Measurements from ENCODE around the gene GAS7. TPM values are rescaled to one million over a fixed set of nuclear protein-coding genes. Genes with fewer than 3 reads are reported as not detected.

Gene GAS7
- total RNA-seq, 1 donor from 2014 or later = 2.8 TPM

DNA sequence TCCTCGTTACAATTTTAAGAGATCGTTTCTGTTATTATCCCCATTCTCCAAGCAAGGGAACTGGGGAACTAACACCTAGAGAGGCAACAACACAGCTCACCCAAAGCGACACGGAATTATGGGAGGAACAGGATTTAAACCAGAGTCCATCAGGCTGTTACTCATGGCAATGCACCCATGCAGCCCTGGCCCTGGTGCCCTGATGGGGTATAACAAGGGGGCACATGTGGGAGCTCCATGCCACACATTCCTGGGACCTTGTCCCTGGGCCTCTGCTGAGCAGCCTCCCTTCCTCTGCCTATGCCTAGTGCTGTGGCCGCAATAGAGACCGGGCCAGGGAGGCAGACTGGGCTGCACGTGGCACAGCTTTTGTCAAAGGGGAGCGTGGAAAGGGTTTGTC, 280.1 kb downstream of the GAS7 start:
- DNase-seq (ENCODE audit: low read depth in 2 of 2) = no peak

DNA sequence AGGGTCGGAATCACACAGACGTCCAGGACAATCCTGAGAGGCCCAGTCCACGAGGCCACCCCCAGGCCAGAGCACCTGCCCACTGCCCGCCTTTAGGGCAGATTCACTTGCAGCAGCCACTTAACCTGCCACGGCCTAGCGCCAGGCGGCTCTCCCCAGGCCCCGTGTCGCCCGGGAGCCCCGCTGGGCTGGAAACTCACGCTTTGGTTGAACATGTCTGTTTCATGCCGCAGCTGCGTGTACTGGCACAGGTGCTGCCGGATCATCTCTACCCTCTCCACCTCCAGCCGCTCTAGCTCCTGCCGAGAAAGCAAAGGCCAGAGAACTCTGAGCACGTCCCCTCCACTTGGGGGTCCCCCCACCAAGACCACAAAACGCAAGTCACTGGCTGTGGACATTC, 280.6 kb downstream of the GAS7 start:
- DNase-seq (ENCODE audit: low read depth in 2 of 2) = no peak

DNA sequence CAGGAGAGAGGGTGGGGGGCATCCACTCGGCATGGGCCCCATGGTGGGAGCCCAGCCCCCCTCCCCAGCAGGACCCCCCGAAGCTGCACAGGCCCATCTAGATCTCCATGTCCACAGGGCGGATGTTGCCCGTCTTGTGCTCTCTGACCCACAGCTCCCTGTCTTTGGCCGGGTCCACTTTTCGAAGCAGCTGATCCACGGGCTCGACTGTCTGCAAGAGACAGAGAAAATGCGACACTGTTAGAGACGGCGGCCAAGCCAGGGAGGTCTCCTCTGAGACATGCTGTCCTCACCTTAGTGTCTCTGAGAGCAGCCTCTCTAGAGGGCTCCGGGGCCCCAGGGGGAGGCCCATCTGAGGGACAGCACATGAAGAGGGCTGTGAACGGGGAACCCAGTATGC, 281.3 kb downstream of the GAS7 start:
- DNase-seq (ENCODE audit: low read depth in 2 of 2) = no peak

DNA sequence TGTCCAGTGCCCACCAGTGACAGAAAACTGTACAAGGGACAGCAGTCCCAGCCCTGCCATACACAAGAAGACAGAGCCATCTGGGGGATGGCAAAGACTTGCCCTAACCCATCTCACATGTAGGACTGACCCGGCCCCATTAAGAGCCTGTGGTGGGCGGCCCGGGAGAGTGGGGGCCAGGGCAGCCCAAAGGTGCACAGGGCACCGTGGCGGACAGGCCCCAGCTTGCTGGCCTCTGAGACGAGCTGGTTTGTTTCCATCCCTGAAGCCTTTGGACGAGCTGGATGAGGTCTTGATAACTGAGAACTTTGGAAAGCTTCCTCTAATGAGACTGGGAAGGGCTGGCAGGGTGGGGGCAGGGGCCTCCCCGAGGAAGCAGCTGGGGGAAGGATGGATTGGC, 282.3 kb downstream of the GAS7 start:
- no peak for DNase-seq (ENCODE audit: low read depth in 2 of 2)

DNA sequence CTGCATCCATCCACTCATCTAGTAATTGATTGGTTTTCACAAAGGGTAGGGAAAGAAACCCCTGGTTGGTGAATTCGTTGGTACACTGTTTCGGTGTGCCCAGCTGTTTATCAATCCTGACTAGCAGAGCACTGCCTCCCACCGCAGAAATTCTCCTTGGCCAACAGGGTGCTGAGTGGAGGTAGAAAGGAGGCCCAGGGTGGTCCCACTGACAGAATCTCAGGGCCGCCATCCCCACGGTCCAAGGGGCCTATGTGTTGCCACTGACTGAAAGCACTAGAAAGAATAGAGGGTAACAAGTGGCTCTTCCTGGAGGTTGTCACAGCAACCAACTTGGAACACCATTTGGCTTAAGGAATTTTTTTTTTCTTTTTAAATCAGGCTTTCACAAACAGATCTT, 284.9 kb downstream of the GAS7 start:
- no peak for DNase-seq (ENCODE audit: low read depth in 2 of 2)

DNA sequence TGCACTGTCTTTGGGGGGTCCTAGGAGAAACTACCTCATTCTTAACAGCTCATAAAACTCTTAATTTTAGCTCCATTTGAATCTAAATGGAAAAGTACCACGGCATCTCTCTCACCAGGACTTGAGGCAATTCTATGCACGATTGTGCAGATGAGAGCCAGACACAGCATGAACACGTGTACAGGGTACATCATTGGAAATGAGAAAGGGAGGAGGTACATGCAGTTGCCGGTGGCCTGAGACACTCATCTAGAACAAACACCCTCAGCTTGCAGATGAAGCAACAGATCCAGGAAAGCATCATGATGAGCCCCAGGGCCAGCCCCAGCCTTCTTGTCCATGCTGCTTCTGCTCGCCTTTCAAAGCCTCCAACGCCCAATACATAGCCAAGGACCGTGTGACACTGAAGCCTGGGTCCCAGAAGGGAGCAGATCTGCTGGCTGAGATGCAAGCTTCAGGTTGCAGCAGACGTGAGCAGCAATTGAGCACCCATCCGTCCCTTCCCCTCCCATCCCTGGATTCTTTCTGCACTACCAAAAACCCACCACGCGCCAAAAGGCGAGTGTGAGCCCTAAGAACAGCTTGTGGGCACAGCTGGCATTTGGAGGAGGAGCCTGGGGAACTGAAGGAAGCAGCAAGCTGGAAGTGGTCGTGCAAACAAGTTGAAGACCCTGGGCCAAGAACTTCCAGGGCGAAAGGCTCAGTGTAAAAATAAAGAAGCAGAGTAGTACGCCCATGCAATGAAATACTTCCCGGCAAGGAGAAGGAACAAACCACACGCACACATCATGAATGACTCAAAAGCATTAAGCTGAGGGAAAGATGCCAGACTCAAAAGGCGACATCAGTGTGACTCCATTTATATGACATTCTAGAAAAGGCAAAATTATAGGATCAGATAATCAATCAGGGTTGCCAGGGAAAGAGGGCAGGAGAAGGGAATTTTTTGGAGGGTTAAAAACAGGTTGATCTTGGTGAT, 286.0 kb downstream of the GAS7 start:
- no peak for DNase-seq (ENCODE audit: low read depth in 2 of 2)

DNA sequence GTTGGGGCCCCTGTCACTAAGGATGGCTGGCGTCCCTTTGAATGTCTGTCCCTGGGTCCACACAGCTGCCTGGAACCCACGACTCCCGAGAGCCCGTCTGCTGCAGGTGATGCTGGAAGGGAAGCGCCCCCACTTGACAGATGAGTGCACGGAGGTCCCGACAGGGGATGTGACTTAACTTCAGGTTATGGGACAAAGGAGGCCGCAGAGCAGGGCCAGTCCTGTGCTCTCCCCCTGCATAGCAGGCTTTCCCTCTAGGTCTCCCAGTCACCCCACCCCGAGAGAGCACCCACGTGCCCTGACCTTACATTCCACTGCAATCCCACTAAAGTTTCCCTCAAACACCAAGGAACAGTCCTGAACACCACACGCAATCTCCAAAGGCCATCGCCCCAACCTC, 287.3 kb downstream of the GAS7 start:
- no peak for DNase-seq (ENCODE audit: low read depth in 2 of 2)

DNA sequence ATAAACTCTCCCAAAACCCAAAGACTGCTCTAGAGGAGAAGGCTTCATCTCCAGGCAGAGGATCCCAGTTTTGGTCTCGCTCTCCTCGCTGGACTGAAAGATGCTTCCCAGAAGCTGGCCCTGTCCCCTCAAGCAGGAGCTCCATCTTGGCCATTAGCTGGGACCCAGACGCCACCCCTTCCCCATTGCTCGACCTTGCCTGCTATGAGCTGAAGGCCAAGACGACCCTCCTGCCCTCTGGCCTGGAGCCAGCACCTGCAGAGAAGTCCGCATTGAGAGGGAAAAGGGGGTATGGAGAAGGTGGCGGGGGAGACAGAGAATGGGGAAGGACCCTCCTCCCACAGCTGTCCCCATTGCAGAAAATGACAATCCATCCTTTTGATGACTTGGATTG, 289.8 kb downstream of the GAS7 start:
- no peak for DNase-seq (ENCODE audit: low read depth in 2 of 2)

DNA sequence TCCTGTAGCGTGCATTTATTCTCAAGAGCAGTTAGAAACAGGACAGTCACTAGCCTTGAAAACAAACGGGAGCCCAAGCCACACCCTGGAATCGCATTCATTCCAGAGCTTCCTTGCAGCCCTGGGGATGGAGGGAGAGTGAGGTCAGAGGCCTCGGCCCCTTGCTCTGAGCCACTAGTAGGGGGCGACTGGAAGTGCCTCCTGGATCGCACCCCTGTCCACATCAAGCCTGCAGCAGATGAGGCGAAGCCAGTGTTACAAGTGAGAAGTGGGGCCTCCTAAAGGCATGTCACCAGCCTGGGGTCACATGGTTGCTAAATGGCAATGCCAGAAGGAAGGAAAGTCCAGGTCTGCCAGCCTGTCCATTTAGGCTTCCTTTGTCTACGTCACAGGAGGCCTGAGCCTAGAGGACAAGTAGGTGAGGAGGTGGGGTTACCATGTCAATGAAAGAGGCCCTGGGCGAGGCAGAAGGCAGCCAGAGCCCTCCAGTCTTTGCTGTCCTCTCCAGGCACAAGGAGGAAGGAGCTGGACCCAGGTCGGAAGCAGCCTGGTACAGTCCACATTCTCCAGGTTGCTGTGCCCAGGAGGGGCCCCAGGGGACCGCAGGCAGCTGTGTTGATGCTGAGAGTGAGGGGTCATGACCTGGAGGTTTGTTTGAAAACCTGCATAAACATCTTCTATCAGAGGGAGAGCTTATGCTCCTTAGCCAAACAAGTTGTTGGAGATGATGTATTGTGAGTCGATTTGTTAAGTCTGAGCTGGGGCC, 290.3 kb downstream of the GAS7 start:
- DNase-seq (ENCODE audit: low read depth in 2 of 2) = no peak

DNA sequence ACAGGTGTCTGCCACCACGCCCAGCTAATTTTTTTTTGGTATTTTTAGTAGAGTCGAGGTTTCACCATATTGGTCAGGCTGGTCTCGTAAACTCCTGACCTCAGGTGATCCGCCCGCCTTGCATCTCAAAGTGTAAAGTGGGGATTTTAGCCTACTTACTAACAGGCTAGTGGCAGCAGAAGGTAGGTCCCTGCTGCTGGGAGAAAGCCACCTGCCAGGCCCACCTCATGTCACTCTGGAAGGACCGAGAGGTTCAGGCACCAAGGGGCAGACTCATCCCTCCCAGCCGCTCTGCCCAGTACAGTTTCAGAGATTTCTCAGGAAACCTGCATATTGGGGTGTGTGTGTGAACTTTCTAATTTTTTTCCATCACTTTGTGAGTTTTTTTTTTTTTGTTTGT, 291.3 kb downstream of the GAS7 start:
- no peak for DNase-seq (ENCODE audit: low read depth in 2 of 2)

DNA sequence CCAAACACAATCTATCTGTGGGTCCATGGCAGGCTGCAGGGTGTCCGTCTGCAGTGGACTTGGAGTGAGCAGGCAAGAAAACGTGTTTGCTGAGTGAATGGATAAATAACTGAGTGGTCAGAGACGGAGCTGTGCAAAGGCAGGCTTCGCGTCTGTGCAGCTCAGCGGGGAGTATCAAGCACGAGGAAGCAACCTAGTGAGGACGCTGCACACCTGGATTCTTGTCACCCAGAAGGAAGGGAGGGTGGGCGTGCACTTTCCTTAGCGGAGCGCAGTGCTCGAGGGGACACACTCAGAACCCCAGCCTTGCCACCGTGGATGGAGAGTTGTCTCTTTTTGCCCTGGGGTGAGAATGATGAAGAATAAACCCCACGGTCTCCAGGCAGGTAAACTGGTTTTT, 291.8 kb downstream of the GAS7 start:
- no peak for DNase-seq (ENCODE audit: low read depth in 2 of 2)

DNA sequence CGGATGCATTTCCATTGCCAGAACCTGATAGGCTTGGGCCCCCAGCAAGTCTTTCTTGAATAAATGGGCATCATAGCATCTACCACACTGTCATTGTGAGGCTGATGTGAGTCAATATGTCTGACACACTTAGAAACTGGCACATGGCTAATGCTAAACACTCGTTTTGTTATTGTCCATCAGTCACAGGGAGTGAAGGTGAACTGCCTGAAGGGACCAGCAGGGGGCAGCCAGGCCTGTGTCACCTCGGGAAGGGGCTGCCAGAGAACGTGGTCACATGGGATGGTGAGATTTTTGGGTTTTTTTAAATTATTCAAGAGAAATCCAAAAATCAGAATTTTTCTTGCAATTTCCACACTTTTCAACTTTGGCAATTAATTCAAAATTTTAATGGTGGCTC, 292.5 kb downstream of the GAS7 start:
- no peak for DNase-seq (ENCODE audit: low read depth in 2 of 2)

DNA sequence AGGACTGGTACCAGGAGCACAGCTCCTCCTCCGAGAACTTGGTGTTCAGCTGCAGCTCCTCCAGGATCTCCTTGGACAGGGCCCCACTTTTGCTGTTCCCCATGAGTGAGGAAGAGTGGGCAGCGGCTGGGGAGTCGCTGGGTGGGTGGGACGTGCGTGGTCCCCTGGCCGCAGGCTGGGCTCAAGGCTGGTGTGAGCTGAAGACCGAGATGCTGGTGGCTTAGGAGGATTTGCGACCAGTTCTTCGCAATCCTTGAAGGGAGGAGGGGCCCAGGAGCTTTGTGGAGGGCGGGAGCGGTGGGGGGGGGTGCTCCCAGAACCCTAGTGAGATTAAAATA, 293.4 kb downstream of the GAS7 start, which contains the start of gene RCVRN:
Gene RCVRN (minus strand): TSS at position 194 of the 338 bp plus-strand sequence. CDS start 91 bp downstream, at position 103.
- DNase-seq (ENCODE audit: low read depth in 2 of 2) = no peak

DNA sequence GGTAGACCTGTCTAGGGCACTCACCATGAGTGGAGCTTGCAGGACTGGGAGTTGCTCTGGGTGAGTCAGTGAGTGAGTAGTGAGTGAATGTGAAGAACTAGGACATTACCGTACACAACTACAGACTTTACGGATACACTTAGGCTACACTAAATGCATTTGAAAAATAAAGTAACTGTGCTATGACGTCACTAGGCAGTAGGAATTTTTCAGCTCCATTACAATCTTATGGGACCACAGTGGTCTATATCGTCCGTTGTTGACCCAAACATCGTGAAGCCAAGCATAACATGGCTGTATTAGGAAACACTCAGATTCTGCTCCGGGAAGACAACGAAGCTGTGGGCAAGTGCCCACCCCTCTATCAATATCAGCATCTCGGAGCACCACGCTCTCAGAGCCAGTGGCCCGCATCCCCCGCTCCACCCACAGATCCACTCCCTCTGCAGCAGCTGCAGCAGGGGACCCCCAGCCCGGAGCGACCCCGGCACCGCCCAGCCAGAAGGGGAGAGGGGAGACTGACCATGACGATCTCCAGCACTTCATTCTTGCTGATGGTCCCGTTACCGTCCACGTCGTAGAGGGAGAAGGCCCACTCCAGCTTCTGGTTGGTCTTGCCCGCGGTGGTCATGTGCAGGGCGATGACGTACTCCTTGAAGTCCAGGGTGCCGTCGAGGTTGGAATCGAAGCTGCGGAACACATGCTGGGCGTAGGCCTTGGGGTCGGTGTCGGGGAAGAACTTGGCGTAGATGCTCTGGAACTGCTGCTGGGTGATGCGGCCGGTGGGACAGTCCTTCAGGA, 293.9 kb downstream of the GAS7 start:
- DNase-seq (ENCODE audit: low read depth in 2 of 2) = no peak

DNA sequence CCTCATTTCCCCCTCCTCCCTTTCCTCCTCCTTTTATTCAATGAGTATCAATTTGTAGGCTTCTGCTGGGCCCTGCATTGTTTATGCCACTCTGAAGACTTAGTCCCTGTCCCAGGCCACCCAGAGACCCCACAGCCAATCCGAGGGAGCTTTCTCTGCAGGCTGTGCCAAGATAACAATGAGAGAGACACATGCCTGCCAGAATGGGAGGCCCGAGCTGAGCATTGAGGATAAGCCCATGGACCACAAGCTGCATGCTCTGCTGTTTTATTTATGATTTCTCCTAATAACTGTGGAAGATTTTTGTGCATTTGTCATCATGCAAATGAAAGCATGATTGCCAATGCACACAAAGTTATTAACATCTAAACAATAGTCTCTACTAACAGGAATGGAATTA, 296.3 kb downstream of the GAS7 start:
- no peak for DNase-seq (ENCODE audit: low read depth in 2 of 2)

DNA sequence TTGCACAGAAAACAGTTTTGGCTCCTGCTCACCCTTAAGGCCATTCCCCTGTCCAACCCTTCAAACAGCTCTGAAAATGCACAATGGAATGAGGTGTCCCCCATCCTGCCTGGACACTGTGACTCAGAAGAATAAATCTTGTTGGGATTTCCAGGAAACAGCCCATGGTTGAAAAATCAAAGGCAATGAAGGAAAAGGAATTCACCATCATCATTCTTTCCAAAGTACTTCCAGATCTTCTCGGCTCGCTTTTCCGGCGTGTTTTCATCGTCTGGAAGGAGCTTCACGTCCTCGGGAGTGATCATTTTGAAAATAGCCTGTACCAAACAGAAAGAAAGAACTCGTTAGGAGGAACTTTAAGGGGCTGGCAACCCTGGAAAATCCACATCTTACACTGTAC, 297.6 kb downstream of the GAS7 start:
- DNase-seq (ENCODE audit: low read depth in 2 of 2) = peak in 1 of 2 donors; percentile 5

DNA sequence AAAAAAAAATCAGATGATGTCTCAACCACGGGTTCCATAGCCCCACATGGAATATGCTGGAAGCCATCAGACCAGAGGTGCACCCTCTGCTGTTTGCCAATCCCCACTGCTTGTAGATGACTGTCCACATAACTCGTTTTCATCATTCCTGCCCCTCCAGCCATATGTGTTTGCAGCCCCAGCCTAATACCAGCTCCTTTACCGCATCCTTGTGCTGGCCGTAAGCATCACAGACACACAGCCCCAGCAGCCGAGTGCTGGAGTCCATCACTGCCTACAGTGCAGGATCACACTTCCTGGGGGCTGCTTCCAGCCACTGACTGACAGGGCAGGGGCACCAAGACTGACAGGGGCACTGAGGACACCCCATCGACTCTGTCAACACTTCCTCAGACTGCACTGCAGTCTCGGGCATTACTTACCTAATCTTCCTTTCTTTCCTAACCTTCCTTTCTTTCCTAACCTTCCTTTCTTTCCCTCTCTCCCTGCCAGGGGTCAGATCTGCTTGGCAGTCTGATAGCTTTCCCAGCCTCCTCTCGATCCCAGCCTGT, 298.3 kb downstream of the GAS7 start:
- DNase-seq (ENCODE audit: low read depth in 2 of 2) = no peak

DNA sequence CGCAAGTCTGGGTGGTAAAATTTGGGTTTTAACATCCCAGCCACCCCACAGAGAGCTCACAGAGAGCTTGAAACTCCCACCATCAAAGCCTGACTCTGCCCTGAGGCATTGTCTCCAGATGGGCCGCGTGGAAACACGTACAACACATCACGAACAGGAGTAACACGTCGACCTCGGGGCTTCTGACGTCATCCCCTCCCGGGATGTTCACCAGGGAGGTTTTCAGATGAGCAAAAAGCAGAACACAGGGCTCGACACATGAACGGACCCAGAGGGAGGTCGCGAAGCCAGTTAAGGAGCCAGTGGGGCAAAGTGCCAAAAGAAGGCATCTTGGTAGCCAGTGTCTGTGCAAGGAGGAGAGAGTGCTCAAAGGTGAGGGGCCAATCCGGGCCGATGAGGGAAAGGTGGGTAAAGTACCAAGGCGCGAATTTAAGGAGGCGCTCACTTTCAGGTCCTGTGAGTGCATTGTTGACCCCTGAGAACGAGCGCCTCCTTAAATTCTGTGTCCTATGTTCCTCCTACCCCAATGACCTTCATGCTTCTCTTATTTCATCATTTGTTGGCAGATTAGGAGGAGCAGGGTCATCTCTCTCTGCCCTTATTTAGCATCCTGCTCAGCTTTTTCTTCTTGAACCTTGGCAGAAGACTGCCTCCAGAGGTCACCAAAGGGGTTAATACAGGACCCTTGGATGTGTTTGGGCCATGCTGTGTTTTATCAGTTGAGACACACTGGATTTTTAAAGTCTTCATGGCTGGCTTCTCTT, 298.9 kb downstream of the GAS7 start:
- DNase-seq (ENCODE audit: low read depth in 2 of 2) = no peak

DNA sequence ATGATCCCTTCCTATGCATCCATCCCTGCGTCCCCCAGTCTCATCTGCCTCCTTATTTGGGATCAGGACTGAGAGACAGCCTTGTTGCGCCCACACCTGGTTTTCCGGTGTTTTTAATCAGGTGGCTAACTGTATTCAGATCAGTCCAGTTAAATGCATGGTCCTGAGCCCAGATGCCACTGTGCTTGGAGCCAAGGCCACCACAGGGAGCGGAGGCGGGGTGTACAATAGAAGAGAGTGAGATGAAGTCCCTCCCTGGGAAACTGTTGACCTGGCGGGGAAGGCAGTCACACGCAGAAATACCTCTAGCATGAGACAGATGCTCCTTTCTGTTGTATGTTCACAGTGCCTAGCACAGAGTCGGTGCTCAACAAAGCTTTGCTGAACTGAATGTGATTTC, 299.6 kb downstream of the GAS7 start:
- no peak for DNase-seq (ENCODE audit: low read depth in 2 of 2)

DNA sequence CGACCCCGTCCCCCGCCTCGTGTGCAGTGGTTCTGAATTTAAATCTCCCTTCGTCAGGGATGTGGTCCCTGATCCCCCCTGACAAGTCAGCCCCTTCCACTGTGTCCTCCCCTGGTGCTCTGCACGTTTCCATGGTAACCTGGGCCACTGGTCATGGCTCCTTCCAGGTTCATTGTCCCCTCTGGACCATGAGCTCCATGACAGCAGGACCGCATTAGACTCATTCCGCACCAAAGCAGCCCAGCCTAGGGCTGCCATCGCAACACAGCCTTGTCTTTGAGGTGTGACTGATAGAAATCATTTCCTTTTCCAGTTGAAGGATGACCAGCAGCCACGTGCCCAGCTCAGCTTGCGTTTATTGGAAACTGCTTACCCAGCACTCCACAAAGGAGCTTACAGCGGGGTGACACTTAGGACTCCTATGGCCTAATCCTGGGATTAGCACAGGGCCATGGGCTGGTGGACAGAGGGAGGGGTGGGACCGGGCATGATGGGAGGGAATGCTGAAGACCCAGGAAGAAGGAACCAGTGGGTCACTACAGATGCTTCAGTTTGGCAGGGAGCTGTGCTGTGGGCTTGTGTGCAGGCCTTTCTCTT, 300.9 kb downstream of the GAS7 start:
- DNase-seq (ENCODE audit: low read depth in 2 of 2) = no peak
